Measurements from ENCODE around the gene CORO2B. TPM values are rescaled to one million over a fixed set of nuclear protein-coding genes. Genes with fewer than 3 reads are reported as not detected.

CORO2B gene
- total and polyA plus RNA-seq, 10 donors, result 0.93 to 8.8 (median 3.6) TPM

GRCh38 chr15:68542348-68542747, 36.4 kb upstream of the CORO2B start:
- peaks cover 0 to 10% (median 0%) of the 10 kb centered on the region in 7 donors for H3K27me3 ChIP-seq (replicated peaks in 1 of 7)
- peaks cover 0 to 9% (median 7%) of the 10 kb centered on the region in 8 donors for H3K9me3 ChIP-seq
- intact Hi-C loops (cut with DNase I; ENCODE audit: low total_unique reads), result no loop called here
- no peak overlapping the region for H3K4me3 ChIP-seq
- 50 to 80% (median 58%) methylated on average over 1 of the region's 1 CpG for WGBS, 5 donors
- no peaks in the 10 kb centered on the region for H3K36me3 ChIP-seq
- peaks cover 0 to 10% (median 0%) of the 10 kb centered on the region in 6 donors for H3K4me1 ChIP-seq
- TF ChIP-seq POLR2AphosphoS5 (IDR thresholded peaks at IDR 0.05), result no peak
- H3K27ac ChIP-seq, result peak overlapping the region in 1 of 8 donors; percentile 40
- DNase-seq, result no peak

- peak overlapping the region in 2 of 8 donors; percentile 36 to 40 for H3K27ac ChIP-seq
- no peaks in the 10 kb centered on the region for H3K36me3 ChIP-seq
- intact Hi-C loops (cut with DNase I; ENCODE audit: low total_unique reads), result no loop called here
Observed at GRCh38 chr15:68542771-68543164, 36.0 kb upstream of the CORO2B start.

GRCh38 chr15:68543165-68544008, 35.4 kb upstream of the CORO2B start:
- intact Hi-C loops (cut with DNase I; ENCODE audit: low total_unique reads), result no loop called here
- TF ChIP-seq POLR2A (IDR thresholded peaks at IDR 0.05) (no peak), POLR2AphosphoS5 (IDR thresholded peaks at IDR 0.05) (peak in 1 of 3 donors; percentile 45), CTCF (IDR thresholded peaks at IDR 0.05 in 8 of 11, conservative IDR thresholded peaks at IDR 0.05 in 3 of 11) (no peak)
- H3K4me3 ChIP-seq, result no peak overlapping the region
- DNase-seq, result no peak
- H3K27ac ChIP-seq, result peak overlapping the region in 2 of 8 donors; percentile 36 to 40
- H3K4me1 ChIP-seq, result peaks cover 0 to 10% (median 0%) of the 10 kb centered on the region in 6 donors
- WGBS, 5 donors, result 74 to 82% (median 78%) methylated on average over 8 of the region's 8 CpGs
- H3K9me3 ChIP-seq, result peaks cover 0 to 9% (median 7%) of the 10 kb centered on the region in 8 donors
- peaks cover 0 to 10% (median 0%) of the 10 kb centered on the region in 7 donors for H3K27me3 ChIP-seq (replicated peaks in 1 of 7)
- no peaks in the 10 kb centered on the region for H3K36me3 ChIP-seq

More at GRCh38 chr15:68542771-68543164, 36.0 kb upstream of the CORO2B start:
- H3K4me3 ChIP-seq, result no peak overlapping the region
- DNase-seq, result no peak
- TF ChIP-seq POLR2AphosphoS5 (IDR thresholded peaks at IDR 0.05), result no peak
- WGBS, 5 donors, result 56 to 79% (median 77%) methylated on average over 4 of the region's 4 CpGs
- H3K27me3 ChIP-seq (replicated peaks in 1 of 7), result peaks cover 0 to 10% (median 0%) of the 10 kb centered on the region in 7 donors
- H3K4me1 ChIP-seq, result peaks cover 0 to 10% (median 0%) of the 10 kb centered on the region in 6 donors
- H3K9me3 ChIP-seq, result peaks cover 0 to 9% (median 7%) of the 10 kb centered on the region in 8 donors

- 92 to 100% (median 97%) methylated on average over 2 of the region's 2 CpGs for WGBS, 5 donors
- intact Hi-C loops (cut with DNase I; ENCODE audit: low total_unique reads), result no loop called here
Observed at GRCh38 chr15:68546318-68546717, 32.5 kb upstream of the CORO2B start.

More at GRCh38 chr15:68546318-68546717, 32.5 kb upstream of the CORO2B start:
- peaks cover 0 to 15% (median 0%) of the 10 kb centered on the region in 6 donors for H3K4me1 ChIP-seq
- no peak for TF ChIP-seq POLR2AphosphoS5 (IDR thresholded peaks at IDR 0.05)
- TF ChIP-seq POLR2A (IDR thresholded peaks at IDR 0.05), result no peak
- no peak for TF ChIP-seq CTCF (IDR thresholded peaks at IDR 0.05 in 8 of 11, conservative IDR thresholded peaks at IDR 0.05 in 3 of 11)
- H3K4me3 ChIP-seq, result no peak overlapping the region
- peaks cover 0 to 33% (median 2%) of the 10 kb centered on the region in 7 donors for H3K27me3 ChIP-seq (replicated peaks in 1 of 7)
- no peaks in the 10 kb centered on the region for H3K36me3 ChIP-seq
- no peaks in the 10 kb centered on the region for H3K9me3 ChIP-seq
- DNase-seq, result no peak
- H3K27ac ChIP-seq, result no peak overlapping the region
